ENCODE results near the gene EEIG2.

Gene EEIG2

DNA sequence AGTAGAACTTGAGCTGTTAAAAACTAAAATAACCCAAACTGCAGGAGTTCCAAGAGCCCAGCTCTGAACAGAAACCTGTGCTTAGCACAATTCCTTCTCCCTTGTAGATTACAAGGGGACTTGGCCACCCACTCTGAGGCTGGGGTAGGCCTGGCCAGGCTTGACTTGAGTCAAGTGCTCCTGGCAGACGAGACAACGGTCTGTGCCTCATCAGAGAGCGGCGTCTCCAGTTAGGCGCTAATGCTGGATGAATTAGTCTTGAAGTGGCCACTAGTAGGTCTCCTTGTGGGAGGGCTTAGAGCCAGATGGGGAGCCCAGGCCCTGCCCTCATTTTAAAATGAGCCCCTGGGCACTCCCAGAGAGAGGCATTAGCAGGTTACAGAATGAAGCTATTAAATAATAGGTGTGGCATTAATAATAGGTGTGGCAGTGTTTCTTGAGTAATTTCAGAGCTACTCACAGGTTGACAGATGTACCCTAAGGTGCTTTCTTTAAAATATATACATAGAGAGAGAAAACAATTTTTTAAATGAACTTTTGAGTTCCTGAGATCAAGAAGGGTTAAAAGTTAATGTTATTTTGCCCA, 1.1 kb downstream of the EEIG2 start:
- Histone ChIP-seq H4K20me1 (ENCODE audit: insufficient read depth, low read length) (no peaks in the 10 kb centered on the region), H3K4me1 (ENCODE audit: low read length) (peaks cover 6% of the 10 kb centered on the region), H3K9ac (ENCODE audit: low read length) (no peak overlapping the region), H3F3A (ENCODE audit: insufficient read depth, low read length) (peaks cover 7% of the 10 kb centered on the region; the same call in 1 of the 2 replicates), H3K9me2 (replicated peaks; ENCODE audit: insufficient read depth, low read length) (no peaks in the 10 kb centered on the region), H3K36me3 (replicated peaks; ENCODE audit: insufficient read depth, low read length) (no peaks in the 10 kb centered on the region), H3K79me2 (ENCODE audit: low read length) (no peaks in the 10 kb centered on the region), H3K4me2 (ENCODE audit: low read depth, low read length) (peak overlapping the region; percentile 86), H3K9me3 (replicated peaks; ENCODE audit: insufficient read depth, low read length) (no peaks in the 10 kb centered on the region), H3K27me3 (replicated peaks; ENCODE audit: insufficient read depth, low read length) (no peaks in the 10 kb centered on the region), H3K4me3 (ENCODE audit: low read length) (peak overlapping the region; percentile 68), H2AFZ (ENCODE audit: low read length) (peak overlapping the region; percentile 69), H3K27ac (ENCODE audit: low read length) (peak overlapping the region; percentile 22; the same call in 1 of the 2 replicates)
- TF ChIP-seq EZH2phosphoT487 (IDR thresholded peaks at IDR 0.05; ENCODE audit: low read length) (no peak), CTCF (IDR thresholded peaks at IDR 0.05; ENCODE audit: low read length) (0 out of 2 replicates have a peak, but pooled peaks have one; percentile 8)
- peak; percentile 55 for DNase-seq

DNA sequence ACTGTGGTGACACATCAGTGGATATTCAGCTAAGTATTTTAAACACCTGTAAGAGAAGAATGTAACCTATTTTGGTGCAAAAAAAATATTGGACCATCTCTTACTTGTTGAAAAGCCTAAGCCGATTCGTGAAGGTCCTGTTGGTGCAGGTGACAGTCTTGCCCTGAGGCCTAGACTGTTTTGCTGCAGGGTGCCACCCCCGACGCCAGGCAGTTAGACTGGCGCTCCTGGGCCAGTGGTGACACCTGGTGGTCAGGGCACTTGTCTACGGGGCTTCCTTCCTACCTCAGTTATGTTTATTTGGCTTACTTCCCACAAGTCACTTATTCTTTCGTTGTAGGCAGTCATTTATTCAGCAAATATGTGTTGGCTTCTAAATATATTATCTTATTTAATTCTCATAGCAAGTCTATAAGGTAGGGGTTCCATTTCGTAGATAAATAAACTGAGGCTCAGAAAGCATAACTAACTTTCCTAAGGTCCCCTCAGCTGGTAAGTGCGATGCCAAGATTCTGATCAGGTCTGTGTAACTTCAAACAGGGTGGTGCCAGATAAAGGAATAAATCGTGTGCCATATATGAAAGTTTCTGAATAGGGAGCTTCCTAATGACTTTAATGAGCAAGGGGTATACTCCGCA, 1.9 kb downstream of the EEIG2 start:
- Histone ChIP-seq H3K4me1 (ENCODE audit: low read length) (peaks cover 6% of the 10 kb centered on the region), H3K4me3 (ENCODE audit: low read length) (peak overlapping the region; percentile 20; the same call in 1 of the 2 replicates), H3K79me2 (ENCODE audit: low read length) (no peaks in the 10 kb centered on the region), H3K9ac (ENCODE audit: low read length) (no peak overlapping the region), H3F3A (ENCODE audit: insufficient read depth, low read length) (peaks cover 7% of the 10 kb centered on the region; the same call in 1 of the 2 replicates), H3K27ac (ENCODE audit: low read length) (no peak overlapping the region), H3K9me2 (replicated peaks; ENCODE audit: insufficient read depth, low read length) (no peaks in the 10 kb centered on the region), H3K27me3 (replicated peaks; ENCODE audit: insufficient read depth, low read length) (no peaks in the 10 kb centered on the region), H3K9me3 (replicated peaks; ENCODE audit: insufficient read depth, low read length) (no peaks in the 10 kb centered on the region), H4K20me1 (ENCODE audit: insufficient read depth, low read length) (no peaks in the 10 kb centered on the region), H2AFZ (ENCODE audit: low read length) (no peak overlapping the region), H3K4me2 (ENCODE audit: low read depth, low read length) (peak overlapping the region; percentile 86; the same call in 1 of the 2 replicates), H3K36me3 (replicated peaks; ENCODE audit: insufficient read depth, low read length) (no peaks in the 10 kb centered on the region)
- peak; percentile 78 for DNase-seq
- TF ChIP-seq EZH2phosphoT487 (IDR thresholded peaks at IDR 0.05; ENCODE audit: low read length) (no peak), CTCF (IDR thresholded peaks at IDR 0.05; ENCODE audit: low read length) (peak; percentile 70)

DNA sequence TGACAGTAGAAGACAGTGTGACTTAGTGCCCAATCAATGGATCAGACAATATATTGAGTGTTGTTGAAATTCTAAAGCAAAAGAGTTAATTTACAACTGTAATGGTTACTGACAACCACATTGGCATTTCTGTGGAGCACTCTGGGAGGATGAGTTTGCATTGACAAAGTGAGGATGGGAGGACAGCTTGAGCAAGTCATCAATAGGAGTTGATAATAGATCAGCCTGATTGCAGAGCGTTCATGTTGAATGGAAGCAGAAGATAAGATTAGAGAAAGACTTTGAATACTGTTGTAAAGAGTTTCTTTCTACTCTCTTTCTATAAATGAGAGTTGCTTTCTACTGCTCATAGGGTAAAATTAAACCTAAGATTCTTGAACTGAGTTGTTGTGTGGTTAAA, 3.9 kb downstream of the EEIG2 start:
- DNase-seq, result no peak
- no peak overlapping the region for H3K9ac ChIP-seq (ENCODE audit: low read length)
- no peaks in the 10 kb centered on the region for H3K9me3 ChIP-seq (replicated peaks; ENCODE audit: insufficient read depth, low read length)
- no peak overlapping the region for H3K4me2 ChIP-seq (ENCODE audit: low read depth, low read length)
- H2AFZ ChIP-seq (ENCODE audit: low read length), result no peak overlapping the region
- peaks cover 6% of the 10 kb centered on the region for H3K4me1 ChIP-seq (ENCODE audit: low read length)
- no peaks in the 10 kb centered on the region for H3K79me2 ChIP-seq (ENCODE audit: low read length)
- H3K4me3 ChIP-seq (ENCODE audit: low read length), result no peak overlapping the region
- H3K27me3 ChIP-seq (replicated peaks; ENCODE audit: insufficient read depth, low read length), result no peaks in the 10 kb centered on the region
- no peaks in the 10 kb centered on the region for H4K20me1 ChIP-seq (ENCODE audit: insufficient read depth, low read length)
- no peak for TF ChIP-seq CTCF (IDR thresholded peaks at IDR 0.05; ENCODE audit: low read length)
- TF ChIP-seq EZH2 (optimal IDR thresholded peaks at IDR 0.05; ENCODE audit: low read depth, low read length), result no peak
- no peak for TF ChIP-seq EZH2phosphoT487 (IDR thresholded peaks at IDR 0.05; ENCODE audit: low read length)
- H3K9me2 ChIP-seq (replicated peaks; ENCODE audit: insufficient read depth, low read length), result no peaks in the 10 kb centered on the region
- H3K27ac ChIP-seq (ENCODE audit: low read length), result no peak overlapping the region
- H3K36me3 ChIP-seq (replicated peaks; ENCODE audit: insufficient read depth, low read length), result no peaks in the 10 kb centered on the region
- H3F3A ChIP-seq (ENCODE audit: insufficient read depth, low read length), result peaks cover 7% of the 10 kb centered on the region; the same call in 1 of the 2 replicates

Measured in MM.1S (cell line).